Activated CD8-positive, alpha-beta memory T cell treated with anti-CD3 and anti-CD28 coated beads, Interleukin-2, amount 50 U/mL, for 1 hour (primary cell): ENCODE data around the gene CELF4.

ENCODE experiments used
- DNase-seq: peaks from one replicate; pipeline ENCODE4 v3.0.0-alpha.2; 2020; ENCODE audit errors: extremely low read depth

The CELF4 gene

DNA sequence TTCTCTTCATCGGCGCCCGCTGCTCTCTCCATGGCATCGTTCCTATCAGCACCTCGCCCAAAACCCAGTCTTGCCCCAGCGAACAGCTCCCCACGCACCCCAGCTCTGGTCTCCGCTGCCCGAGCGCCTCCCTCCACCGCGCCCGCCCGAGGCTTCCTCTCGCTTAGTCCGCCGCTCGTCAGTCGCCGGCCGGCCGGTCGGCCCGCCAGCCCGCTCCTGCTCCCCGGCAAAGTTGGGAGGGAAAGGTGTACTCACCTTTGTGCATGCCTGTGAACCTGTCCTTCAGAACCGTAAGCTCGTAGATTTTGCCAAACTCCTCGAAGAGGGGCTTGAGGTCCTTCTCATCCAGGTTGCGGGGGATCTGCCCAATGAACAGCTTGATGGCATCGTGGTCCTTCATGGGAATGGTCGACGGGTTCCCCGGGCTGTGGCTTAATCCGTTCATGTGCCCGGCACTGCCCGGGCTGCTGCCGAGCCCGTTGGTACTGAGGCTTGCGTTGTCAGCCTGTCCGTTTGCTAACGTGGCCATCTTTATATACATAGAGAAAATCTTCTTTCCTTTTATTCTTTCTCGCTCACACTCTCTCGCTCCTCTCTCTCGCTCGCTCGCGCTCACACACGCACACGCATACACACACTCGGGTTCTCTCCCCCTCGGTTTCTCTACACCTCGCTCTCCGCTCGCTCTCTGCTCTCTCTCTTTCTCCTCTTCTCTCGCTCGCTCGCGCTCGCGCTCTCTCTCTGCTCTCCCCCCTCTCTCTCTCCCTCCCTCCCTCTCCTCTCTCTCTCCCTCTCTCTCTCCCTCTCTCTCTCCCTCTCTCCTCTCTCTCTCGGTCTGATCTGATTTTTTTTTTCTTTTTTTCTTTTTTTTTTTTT is at the start of gene CELF4:
TSS of gene CELF4 (minus strand) at position 698 of the 876 bp plus-strand sequence.
- no peak for DNase-seq

DNA sequence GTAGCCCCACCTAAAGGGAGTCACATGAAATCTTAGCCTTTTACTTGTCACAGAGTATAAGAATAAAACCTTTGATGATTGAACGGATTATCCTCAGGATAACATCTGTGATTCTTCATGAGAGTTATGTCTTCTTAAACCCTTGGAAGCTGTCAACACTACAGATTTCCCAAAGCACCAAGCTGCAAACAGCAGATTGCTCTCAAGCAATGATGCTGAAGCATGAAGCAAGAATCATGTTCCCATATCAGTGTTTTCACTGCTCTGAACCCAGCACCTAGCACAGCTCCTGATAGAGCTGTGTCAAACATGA is 47.6 kb upstream of the CELF4 start:
- no peak for DNase-seq

DNA sequence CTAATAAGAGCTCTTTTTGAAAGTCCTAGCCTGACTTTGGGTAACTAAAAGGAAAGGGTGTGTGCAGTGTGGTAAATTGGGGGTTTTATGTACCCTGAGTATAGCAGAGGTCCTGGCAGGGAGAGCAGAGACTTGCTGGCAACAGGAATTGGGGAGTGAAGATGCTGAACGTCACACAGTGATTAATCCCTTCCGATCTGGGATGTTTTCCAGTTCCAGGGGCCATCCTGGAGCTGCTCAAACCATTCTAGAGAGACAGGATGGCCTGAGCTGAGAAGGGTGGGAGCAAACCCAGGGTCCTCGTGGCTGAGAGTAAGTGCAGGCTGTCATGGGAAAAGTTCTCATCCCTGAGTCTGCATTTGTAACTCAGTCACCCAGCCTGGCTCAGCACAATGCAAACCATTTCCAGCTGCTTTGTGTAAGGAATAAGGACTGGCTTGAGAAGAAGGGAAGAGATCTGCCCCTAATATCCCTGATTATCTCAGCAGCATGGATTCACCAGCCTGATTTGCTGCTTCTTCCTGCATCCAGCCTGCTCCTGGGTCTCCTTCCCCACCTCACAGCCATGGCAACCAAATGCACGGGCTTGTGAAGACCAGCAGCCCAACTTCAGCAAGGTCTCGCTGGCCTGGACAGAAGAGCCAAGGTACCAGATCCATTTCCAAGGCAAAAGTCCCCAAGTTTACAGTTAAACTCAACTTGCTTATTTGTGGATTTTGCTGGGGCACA is 47.1 kb upstream of the CELF4 start:
- DNase-seq = no peak

DNA sequence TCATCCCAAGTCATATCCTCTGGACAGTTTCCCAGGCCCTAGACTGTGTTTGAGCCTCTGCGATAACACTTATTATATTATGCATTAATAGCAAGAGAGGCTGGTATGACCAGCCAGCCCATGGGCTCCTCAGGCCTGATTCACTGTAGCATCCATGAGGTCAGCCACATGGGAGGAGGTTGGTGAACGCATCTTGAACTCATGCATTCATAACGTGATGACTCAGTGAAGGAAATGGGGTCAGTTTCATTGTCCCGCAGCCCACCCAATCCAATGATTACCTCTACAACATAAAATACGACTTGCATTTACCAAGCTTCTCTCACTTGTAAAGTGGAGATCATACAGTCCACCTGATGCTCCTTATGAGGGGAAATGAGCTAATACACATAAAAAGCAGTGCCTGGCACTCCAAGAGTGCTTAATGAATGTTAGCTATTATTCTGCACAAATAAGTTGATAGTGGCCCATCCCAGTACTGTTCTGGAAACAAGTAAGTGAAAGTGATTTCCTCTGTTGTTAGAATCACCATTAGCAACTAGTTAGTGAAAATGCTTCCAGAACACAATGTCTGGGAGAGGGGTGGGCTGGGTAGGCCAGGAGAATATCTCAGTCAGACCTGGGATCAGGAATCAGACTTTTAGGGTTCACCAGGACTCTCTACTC is 46.1 kb upstream of the CELF4 start:
- DNase-seq = no peak

DNA sequence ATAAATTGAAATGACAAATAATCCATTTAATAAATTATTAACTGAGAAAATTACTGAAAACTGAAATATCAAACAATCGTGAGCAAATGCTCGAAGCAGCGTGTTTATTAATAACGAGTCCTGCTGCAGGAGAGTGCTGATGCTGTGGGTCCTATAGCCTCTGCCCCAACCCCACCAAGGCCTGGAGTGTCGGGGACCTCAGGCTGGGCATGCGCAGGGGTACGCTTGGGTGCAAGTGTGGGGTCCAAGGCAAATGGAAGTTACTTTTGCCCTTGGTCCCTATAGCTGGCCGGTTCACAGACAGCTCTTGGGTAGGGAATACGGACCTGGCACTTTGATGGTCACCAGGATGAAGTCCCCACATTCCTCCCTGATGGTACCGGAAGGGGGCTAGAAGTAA is 43.3 kb upstream of the CELF4 start:
- DNase-seq = no peak

DNA sequence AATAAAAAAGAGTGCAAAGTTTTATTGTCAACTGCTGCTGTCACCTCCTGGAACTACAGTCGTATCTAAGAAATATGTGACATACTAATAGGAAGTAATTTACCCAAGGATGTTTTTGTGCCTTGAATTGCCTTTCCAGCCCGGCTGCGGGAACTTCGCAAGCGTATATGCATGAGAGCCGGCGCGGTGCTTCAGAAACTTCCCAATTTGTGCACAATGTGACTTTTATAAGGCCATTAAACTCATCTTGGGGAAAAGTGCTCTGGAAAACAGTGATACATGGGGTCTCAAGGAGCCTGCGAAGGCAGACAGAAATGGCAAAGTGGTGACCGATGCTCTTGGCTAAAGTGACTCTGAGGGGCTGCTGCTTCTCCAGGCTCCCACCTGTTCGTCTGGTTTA is 41.7 kb upstream of the CELF4 start:
- no peak for DNase-seq

DNA sequence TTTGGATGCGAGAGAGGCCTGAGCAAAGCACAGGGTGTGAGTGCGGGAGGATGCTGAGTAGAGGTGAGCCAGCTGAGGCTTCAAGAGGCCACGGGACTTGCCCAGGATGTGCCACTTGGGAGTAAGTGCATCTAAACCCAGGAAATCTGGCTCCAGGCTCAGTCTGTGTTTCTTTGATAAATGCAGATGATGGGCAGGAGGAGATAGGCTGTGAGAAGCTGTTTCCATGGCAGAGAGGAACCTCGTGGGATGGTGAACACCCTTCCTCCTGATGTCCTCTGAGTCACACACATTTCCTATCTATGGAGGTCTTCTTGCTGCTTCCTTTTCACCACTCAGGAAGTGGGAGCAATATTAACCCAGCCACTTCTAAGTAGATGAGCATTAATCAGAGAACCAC is 38.4 kb upstream of the CELF4 start:
- DNase-seq = no peak

DNA sequence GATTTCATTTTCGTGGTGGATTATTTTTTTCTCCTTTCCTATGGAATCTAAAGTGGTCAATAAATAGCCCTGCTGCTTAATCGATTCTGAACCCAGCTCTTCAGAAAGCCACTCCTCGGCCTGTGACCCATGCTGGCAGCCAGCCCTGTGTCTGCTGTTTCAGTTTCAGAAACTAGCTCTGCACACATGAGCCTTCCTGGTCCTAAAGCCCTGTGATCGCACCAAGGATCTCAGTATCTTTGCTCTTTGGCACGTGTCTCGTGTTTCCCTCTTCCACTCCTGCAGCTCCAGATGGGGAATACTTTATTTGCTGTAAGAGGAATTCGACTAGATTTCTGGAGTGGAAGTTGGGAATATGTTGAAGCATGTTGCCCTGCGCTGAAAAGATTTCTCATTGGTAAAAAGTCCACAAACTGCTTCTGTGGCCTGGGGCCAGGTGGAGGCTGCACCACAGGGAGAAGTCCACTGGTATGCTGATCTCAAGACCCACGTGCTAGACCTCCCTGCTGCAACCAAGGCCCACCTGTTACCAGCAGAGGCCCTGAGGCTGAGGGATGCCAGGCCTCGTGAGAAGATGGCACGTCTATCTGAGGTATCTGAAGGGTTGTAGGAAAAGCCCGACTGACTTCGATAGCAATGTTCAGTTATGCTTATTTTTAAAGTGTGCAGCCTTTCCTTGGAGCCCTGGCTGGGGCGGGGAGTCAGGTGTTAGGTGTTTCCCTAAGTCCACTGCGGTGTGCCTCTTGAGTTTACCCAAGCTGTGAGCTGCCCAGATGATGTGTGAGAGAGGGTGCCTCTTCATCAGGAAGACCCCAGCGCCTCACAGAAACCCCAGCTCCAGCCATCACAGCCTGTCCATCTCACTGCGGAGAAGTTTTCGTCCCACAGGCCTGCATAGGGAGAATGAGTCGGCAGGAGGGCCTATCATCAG is 33.6 kb upstream of the CELF4 start:
- no peak for DNase-seq

DNA sequence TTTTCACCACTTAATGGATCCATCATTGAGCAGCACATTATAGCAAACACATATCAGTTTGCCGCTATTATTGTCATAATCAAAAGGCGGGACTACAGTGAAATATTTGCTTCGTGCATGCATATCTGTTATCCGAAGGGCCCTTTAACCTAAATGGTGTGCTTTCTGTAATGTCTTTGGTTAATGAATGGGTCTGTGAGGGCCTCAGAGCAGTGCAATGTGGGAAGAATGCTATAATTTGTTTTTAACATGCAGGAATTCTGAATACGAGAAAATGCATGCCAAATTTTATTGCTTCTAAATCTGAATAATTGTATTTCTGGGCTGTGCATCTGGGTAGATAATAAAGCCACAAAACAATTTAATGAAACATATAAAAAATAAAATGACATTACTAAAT is 32.8 kb upstream of the CELF4 start:
- DNase-seq = no peak

DNA sequence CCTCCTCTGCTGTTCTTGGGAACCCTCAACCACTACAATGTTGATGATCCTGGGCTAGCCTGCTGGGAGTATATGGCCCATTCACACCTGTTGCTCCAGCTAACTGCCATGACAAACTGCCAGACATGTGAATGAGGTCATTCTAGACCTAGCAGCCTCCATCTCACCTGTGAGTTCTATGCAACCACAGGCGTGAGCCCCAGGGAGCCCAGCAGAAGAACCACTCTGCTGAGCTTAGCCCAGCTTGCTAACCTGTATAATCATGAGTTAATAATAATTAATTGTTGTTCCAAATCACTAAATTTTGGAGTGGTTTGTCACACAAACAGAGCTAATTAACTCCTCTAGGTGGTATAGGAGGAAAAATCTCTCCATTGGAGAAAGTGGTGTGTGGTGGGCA is 24.7 kb upstream of the CELF4 start:
- DNase-seq = no peak

DNA sequence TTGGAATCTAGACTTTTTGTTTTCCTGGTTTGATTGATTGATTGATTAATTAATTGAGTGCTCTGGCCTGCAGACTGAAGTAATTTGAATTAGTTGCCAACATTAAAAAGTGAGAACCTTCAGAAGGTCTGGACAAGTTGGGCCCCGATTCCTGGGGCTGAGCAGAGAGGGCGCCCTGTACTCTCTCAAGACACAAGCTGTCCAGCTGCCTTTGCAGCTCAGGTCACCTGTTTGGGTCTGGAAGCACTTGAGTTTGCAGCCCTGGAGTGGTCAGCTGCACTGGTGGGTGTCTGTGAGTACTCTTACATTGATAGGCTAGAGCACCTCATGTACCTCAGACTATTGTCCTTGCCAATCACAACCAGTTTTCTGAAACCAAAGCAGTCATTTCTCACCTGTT is 22.7 kb upstream of the CELF4 start:
- no peak for DNase-seq

DNA sequence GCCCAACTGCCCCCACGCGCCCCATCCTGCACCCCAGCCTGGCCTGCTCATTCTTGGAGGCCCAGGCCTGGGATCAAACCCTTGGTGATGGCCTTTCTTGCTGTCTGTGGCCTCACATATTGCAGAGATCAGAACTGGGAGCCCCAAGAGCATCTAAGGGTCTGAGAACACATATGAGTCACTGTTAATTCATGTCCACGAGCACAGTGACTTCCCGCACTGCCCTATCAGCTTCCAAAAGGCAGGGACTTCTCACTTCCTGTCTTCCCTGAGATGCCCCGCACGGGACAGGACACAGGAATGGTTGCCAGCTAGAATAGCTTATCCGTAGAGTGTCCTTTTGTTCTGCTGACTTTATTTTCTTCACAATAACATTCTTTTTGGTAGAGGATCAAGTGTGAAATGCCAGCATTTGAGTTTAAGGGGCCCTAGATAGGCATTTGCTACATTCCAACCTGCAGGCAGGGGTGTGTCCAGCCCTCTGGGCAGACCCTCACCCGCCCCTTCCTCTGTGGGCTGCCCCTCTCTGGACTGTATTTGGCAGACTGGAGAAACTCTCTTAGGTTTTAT is 21.1 kb upstream of the CELF4 start:
- no peak for DNase-seq

DNA sequence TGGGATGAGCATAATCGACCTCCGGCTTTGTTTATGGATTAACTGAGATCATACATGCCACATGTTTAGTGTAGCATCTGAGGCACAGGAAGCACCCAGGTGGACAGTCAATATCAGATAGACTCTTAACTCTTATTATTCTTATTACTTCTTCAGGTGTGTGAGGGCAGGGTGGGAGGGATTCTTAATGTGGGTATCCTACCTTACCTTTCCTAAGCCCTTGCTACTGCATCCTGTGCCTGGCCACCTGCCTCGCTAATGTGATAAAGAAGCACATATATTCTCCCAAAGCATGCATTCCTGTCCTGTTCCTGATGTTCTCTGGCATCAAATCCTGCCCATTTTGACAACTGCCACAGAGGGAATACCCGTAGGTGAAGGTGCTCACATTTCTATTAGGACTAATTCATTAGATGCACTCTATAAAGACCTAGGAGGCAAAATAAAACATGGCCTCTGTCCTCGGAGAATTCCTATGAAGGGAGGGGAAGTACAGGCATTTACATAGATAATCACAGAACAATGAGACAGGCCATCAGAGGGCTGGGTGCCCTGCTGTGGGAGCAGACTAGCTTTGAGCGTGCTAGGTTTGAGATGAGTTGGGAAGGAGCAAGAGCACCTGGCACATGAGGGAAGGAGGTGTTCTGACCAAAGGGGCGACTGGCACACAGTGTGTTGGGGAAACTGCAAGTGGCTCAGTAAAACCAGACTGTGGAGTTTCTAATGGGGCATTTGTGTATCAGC is 19.5 kb upstream of the CELF4 start:
- no peak for DNase-seq

DNA sequence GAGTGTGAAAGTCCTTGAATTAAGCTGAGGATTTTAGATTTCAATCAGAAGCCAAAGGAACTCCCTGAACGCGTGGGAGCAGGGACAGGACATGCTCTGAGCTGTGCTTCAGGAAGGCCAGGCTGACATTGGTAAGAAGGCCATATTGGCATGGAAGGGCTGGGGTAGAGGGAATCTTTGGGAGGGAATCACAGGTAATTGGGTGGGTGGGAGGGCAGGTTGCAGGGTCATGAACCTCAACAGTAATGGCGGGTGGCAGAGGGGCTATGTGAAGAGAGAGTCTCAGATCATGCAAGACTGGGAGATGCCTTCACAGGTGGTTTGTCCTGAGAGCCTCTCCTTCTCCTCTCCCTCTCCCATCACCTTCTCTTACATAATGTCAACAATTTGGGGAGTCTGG is 18.6 kb upstream of the CELF4 start:
- DNase-seq = no peak

DNA sequence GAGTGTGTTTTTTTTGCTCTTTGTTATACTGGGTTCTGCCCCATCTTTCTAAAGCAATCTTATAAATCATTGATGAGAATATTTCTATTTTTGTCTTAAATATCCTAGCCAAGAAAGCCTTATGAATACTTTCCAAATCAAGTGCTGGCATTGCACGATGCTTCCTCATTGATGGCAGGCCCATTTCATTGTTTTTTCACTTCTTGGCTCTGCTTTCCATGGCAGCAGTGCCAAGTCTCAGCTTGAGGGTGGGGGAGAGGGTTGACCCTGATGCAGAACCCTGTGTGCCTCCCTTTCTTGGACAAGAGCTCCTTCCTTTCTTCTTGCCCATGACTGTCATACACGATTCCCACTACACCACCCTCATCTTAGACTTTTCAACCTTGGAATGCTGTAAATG is 16.7 kb upstream of the CELF4 start:
- DNase-seq = no peak

DNA sequence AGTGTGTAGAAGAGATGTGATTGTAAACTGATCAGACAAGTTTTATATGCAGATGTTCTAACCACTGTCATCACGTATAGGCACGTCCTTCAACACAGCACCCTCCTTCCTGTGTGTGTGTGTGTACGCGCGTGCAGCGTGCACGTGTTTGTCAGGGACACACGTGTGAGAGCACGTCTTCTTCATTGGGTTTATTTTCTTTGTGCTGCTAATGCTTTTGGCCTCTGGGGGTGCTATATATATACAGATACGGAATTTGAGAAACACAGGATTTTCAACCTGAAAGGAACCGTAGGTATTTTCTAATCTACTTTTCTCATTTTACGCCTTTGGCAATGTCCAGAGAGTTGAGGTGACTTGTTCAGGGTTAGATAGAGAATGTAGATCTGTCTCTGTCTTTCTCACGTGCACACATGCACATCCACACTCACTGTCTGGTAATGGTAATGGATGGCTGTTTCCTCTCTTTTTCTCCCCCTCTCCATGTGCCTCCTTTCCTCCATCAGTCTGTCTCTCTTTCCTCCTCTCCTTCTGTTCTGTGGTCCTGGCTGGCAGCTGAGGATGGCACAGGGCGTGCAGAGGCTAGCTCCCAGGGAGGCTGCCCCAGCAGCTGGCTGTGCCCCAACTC is 13.4 kb upstream of the CELF4 start:
- DNase-seq = no peak

DNA sequence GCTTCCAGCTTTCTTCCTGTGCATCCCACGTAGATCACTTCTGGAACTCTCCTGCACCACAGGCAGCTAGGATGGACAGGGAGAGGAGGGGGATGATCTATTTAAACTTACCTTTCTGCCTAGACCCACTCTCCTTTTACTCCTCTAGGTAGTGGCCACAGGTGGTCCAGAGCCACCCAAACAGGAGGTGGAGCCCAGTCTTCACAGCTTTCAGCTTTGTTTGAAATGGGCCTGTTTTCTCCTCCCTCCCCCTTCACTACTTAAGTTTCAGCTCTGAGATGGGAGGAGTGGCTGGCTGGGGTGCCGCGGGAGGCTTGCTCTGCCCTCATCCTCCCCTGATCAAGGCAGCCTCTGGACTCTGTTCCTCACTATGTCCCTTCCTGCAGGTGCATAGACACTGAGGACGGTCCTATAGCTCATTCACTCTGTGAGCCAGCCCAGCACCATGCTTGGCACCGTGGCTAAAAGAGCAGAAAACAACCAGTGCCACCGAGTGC is 12.6 kb upstream of the CELF4 start:
- no peak for DNase-seq

DNA sequence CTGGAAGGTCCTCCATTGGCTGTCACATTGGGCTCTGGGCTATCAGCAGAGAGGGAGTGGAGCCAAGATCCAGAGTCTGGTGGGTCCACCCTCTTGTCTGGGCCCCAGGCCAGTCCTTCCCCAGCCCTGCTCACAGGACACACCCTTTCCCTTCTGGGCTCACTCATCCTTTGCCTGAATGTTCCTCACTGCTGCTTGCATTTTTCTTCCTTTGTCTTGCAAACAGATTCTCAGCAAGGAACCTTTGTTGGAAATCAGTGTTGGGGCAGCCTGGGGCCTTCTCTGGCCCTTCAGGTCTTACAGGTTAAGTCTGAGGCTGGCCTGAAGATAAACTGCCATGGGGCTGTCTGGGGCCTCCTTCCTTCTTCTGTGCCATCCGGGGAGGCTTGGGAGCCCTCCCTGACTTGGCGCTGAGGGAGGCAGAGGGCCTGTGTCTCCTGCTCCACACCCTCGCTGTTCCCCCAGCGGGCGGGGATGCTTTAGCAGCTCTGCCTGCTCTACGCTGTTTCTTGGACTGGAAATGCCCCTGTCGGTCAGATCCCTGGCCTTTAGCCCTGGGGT is 11.5 kb upstream of the CELF4 start:
- no peak for DNase-seq

DNA sequence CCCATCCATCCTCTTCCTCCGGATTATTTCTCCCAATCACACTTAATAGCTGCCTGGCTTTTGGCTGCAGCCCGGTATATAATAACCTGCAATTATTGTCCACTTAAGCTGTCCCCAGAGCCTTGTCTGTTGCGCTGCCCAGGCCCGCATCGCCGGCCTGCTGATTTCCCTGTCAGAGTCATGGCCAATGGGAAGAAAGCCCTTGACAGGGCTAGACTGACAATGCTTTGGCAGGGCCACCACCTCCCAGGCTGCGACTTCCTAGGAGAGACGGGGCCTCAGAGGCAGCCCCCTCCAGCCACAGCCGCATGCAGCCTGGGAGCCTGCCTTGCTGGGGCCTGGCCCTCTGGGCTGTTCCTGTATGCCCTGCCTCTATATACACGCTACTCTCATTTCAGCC is 10.0 kb upstream of the CELF4 start:
- no peak for DNase-seq

DNA sequence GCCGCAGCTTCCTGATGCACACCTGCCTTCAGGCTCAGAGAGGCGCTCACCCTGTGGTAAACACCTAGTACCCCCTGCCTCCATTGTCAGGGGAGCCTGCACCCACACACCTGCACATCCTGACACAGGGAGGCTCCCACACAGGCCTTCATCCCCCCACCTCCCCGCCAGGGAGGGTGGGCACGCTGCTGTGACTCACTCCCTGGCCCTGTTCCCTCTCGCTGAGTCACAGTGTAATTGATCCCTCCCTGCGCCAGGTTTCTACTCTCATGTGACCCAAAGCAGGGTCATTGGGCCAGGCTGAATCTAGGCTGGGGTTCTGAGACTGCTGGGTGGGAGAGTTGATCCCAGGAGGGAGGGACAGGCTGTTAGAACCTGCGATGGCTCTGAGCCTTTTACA is 8.5 kb upstream of the CELF4 start:
- no peak for DNase-seq
